WERI-Rb-1 (cell line): Measurements from ENCODE around the gene CHCHD6.

ENCODE experiments used
- DNase-seq: peaks from one replicate; pipeline ENCODE4 v3.0.0-alpha.2; 2020
- H3K27ac ChIP-seq: fragments of 250-450 bp; sonication (Bioruptor Pico); 2 replicates; pipeline ENCODE4 v1.5.1; 2020; ENCODE audit warnings: mild to moderate bottlenecking, moderate library complexity
- H3K27me3 ChIP-seq: fragments of 250-450 bp; sonication (Bioruptor Pico); 2 replicates; pipeline ENCODE4 v1.5.1; 2021; ENCODE audit warnings: mild to moderate bottlenecking, low read depth, moderate library complexity; ENCODE audit not compliant: insufficient read depth, severe bottlenecking
- H3K36me3 ChIP-seq: fragments of 250-450 bp; sonication (Bioruptor Pico); 2 replicates; pipeline ENCODE4 v1.5.1; 2020; ENCODE audit warnings: mild to moderate bottlenecking, moderate library complexity
- H3K4me3 ChIP-seq: 2 replicates; pipeline ENCODE4 v1.5.1; 2011; ENCODE audit warnings: low read depth, mild to moderate bottlenecking, control low read depth, low read length
- H3K9me3 ChIP-seq: fragments of 250-450 bp; sonication (Bioruptor Pico); 2 replicates; pipeline ENCODE4 v1.5.1; 2021; ENCODE audit warnings: mild to moderate bottlenecking, moderate library complexity; ENCODE audit not compliant: severe bottlenecking
- CTCF ChIP-seq: IDR thresholded peaks from 2 replicates; pipeline ENCODE4 v1.5.1; 2011; ENCODE audit warnings: low read depth, mild to moderate bottlenecking, control low read depth, inconsistent platforms, low read length

The CHCHD6 gene

GRCh38 chr3:126753191-126754160 is 49.4 kb downstream of the CHCHD6 start:
- H3K4me3 ChIP-seq: no peak overlapping the region
- H3K36me3 ChIP-seq: no peaks in the 10 kb centered on the region; the same call in none of the 2 replicates
- no peak overlapping the region for H3K27ac ChIP-seq
- H3K27me3 ChIP-seq: no peaks in the 10 kb centered on the region
- no peak for DNase-seq
- no peak for TF ChIP-seq CTCF
- no peaks in the 10 kb centered on the region for H3K9me3 ChIP-seq

- DNase-seq: no peak
- no peak for TF ChIP-seq CTCF
These were observed 51.8 kb downstream of the CHCHD6 start for GRCh38 chr3:126755866-126756265.

GRCh38 chr3:126758026-126758425 is 54.0 kb downstream of the CHCHD6 start:
- H3K27me3 ChIP-seq: no peaks in the 10 kb centered on the region
- H3K27ac ChIP-seq: no peak overlapping the region
- H3K4me3 ChIP-seq: no peak overlapping the region
- no peak for DNase-seq
- no peaks in the 10 kb centered on the region; the same call in 1 of the 2 replicates for H3K36me3 ChIP-seq
- H3K9me3 ChIP-seq: no peaks in the 10 kb centered on the region
- TF ChIP-seq CTCF: no peak

More at GRCh38 chr3:126755866-126756265, 51.8 kb downstream of the CHCHD6 start:
- Histone ChIP-seq H3K27me3 (no peaks in the 10 kb centered on the region), H3K9me3 (no peaks in the 10 kb centered on the region), H3K27ac (no peak overlapping the region), H3K4me3 (no peak overlapping the region), H3K36me3 (no peaks in the 10 kb centered on the region; the same call in 1 of the 2 replicates)

- Histone ChIP-seq H3K4me3 (no peak overlapping the region), H3K27me3 (no peaks in the 10 kb centered on the region), H3K36me3 (no peaks in the 10 kb centered on the region), H3K27ac (no peak overlapping the region), H3K9me3 (no peaks in the 10 kb centered on the region)
- no peak for TF ChIP-seq CTCF
- DNase-seq: no peak
These were observed 54.8 kb downstream of the CHCHD6 start for GRCh38 chr3:126758882-126759281.

- TF ChIP-seq CTCF: no peak
- Histone ChIP-seq H3K27me3 (no peaks in the 10 kb centered on the region), H3K4me3 (no peak overlapping the region), H3K9me3 (no peaks in the 10 kb centered on the region), H3K36me3 (no peaks in the 10 kb centered on the region), H3K27ac (no peak overlapping the region)
- no peak for DNase-seq
These were observed 56.5 kb downstream of the CHCHD6 start for GRCh38 chr3:126760541-126760940.
